H1 (cell line): ENCODE results near the gene TSN. TPM values are rescaled to one million over a fixed set of nuclear protein-coding genes. Genes with fewer than 3 reads are reported as not detected.

Source experiments
- CTCF ChIA-PET: fragments of 300-600 bp; sonication (Branson Sonifier 250); formaldehyde crosslinking; loops from one replicate; lab custom pipeline; 2021; ENCODE audit not compliant: partially characterized antibody; lab: Charles Lee
- POLR2A ChIA-PET: fragments of 300-600 bp; sonication (Branson Sonifier 250); formaldehyde crosslinking; loops from one replicate; lab custom pipeline; 2021; ENCODE audit warnings: inconsistent platforms; ENCODE audit not compliant: partially characterized antibody; lab: Charles Lee
- DNase-seq, 2 experiments: peaks; one replicate each; pipeline versions ENCODE4 v3.0.0 to v3.0.0-alpha.2; 2010 to 2022; ENCODE audit warnings: low spot score in 2 of 2, low read depth in 1 of 2, mixed read lengths in 1 of 2
- FAIRE-seq: peaks from 2 replicates; lab custom pipeline; 2011; peaks lifted over from hg19 to GRCh38; lab: Jason Lieb, UNC
- H2AFZ ChIP-seq: 2 replicates; pipeline ENCODE4 v1.8.1; 2012; ENCODE audit warnings: low read length, inconsistent platforms
- H2AK5ac ChIP-seq: 2 replicates; pipeline ENCODE4 v1.6.1; 2013; ENCODE audit warnings: low read depth, low read length
- H2BK120ac ChIP-seq: replicated peaks from 2 replicates; pipeline ENCODE3; 2013; ENCODE audit warnings: low read depth, low read length, inconsistent platforms
- H2BK12ac ChIP-seq: 2 replicates; pipeline ENCODE4 v1.6.1; 2013; ENCODE audit warnings: low read depth, low read length
- H2BK15ac ChIP-seq: 2 replicates; pipeline ENCODE4 v1.6.1; 2013; ENCODE audit warnings: low read length
- H2BK20ac ChIP-seq: 2 replicates; pipeline ENCODE4 v1.6.1; 2013; ENCODE audit warnings: low read length
- H2BK5ac ChIP-seq: 2 replicates; pipeline ENCODE4 v1.6.1; 2013; ENCODE audit warnings: low read depth, low read length
- H3K14ac ChIP-seq: 2 replicates; pipeline ENCODE4 v1.6.1; 2013; ENCODE audit warnings: inconsistent platforms; ENCODE audit not compliant: insufficient read length
- H3K18ac ChIP-seq: 2 replicates; pipeline ENCODE4 v1.6.1; 2013; ENCODE audit warnings: low read length; ENCODE audit errors: extremely low read depth
- H3K23ac ChIP-seq: 2 replicates; pipeline ENCODE4 v1.6.1; 2013; ENCODE audit warnings: inconsistent platforms; ENCODE audit not compliant: insufficient read length
- H3K23me2 ChIP-seq: 2 replicates; pipeline ENCODE4 v1.6.1; 2013; ENCODE audit warnings: low read depth, low read length
- H3K27ac ChIP-seq: 2 replicates; pipeline ENCODE4 v1.6.1; 2011; ENCODE audit warnings: low read depth, low read length, inconsistent platforms
- H3K27me3 ChIP-seq, 4 experiments: replicated peaks in 1 of 4; 1 replicate in 1 of 4; 2 replicates in 3 of 4; pipeline versions ENCODE4 v1.6.1 to v1.8.1; 2011 to 2013; ENCODE audit warnings: low read length in 3 of 4, mild to moderate bottlenecking in 3 of 4, inconsistent platforms in 2 of 4, mixed read lengths in 2 of 4, moderate library complexity in 1 of 4; ENCODE audit not compliant: control insufficient read depth in 3 of 4, insufficient read depth in 3 of 4; ENCODE audit errors: extremely low read depth in 1 of 4
- H3K36me3 ChIP-seq, 4 experiments: 2 replicates each; pipeline versions ENCODE4 v1.6.1 to v1.8.1; 2011 to 2013; ENCODE audit warnings: mild to moderate bottlenecking in 4 of 4, low read length in 3 of 4, moderate library complexity in 2 of 4, control low read depth in 1 of 4, inconsistent platforms in 1 of 4; ENCODE audit not compliant: insufficient read depth in 4 of 4, control insufficient read depth in 2 of 4
- H3K4ac ChIP-seq: replicated peaks from 2 replicates; pipeline ENCODE3; 2013; ENCODE audit warnings: low read length, low read depth, mixed read lengths, inconsistent platforms; ENCODE audit not compliant: insufficient read length
- H3K4me1 ChIP-seq, 4 experiments: replicated peaks in 1 of 4; 1 replicate in 1 of 4; 2 replicates in 3 of 4; pipeline versions ENCODE4 v1.6.1 to v1.8.1; 2011 to 2013; ENCODE audit warnings: low read length in 3 of 4, inconsistent platforms in 2 of 4, mixed read lengths in 1 of 4; ENCODE audit not compliant: insufficient read depth in 4 of 4, control insufficient read depth in 3 of 4
- H3K4me2 ChIP-seq, 2 experiments: 2 replicates each; pipeline versions ENCODE4 v1.6.1 to v1.8.1; 2011 to 2013; ENCODE audit warnings: low read depth in 2 of 2, low read length in 2 of 2, control low read depth in 1 of 2, inconsistent platforms in 1 of 2, mild to moderate bottlenecking in 1 of 2; ENCODE audit not compliant: insufficient read depth in 1 of 2
- H3K4me3 ChIP-seq, 4 experiments: fragments of 200-600, 300-600 bp in 1 of 4; sonication (generic), shearing (Covaris generic), sonication (Bioruptor Twin) in 1 of 4; 2 replicates each; pipeline versions ENCODE4 v1.5.1 to v1.8.1; 2011 to 2016; ENCODE audit warnings: low read length in 4 of 4, low read depth in 3 of 4, control low read depth in 2 of 4, inconsistent platforms in 2 of 4, mild to moderate bottlenecking in 2 of 4, mixed read lengths in 1 of 4, moderate library complexity in 1 of 4; ENCODE audit not compliant: insufficient read depth in 2 of 4; ENCODE audit errors: extremely low read depth in 1 of 4
- H3K56ac ChIP-seq: replicated peaks from 2 replicates; pipeline ENCODE3; 2013; ENCODE audit warnings: low read depth, mild to moderate bottlenecking, mixed read lengths, low read length, inconsistent platforms; ENCODE audit not compliant: insufficient read length
- H3K79me1 ChIP-seq: 2 replicates; pipeline ENCODE4 v1.6.1; 2013; ENCODE audit warnings: low read depth, low read length, control low read depth
- H3K79me2 ChIP-seq, 2 experiments: 2 replicates each; pipeline versions ENCODE4 v1.6.1 to v1.8.1; 2012 to 2013; ENCODE audit warnings: low read length in 2 of 2, mild to moderate bottlenecking in 2 of 2, inconsistent platforms in 1 of 2; ENCODE audit not compliant: insufficient read depth in 2 of 2, control insufficient read depth in 1 of 2
- H3K9ac ChIP-seq, 4 experiments: replicated peaks in 1 of 4; 1 replicate in 1 of 4; 2 replicates in 3 of 4; pipeline versions ENCODE4 v1.6.1 to v1.8.1; 2011 to 2013; ENCODE audit warnings: low read depth in 3 of 4, low read length in 3 of 4, control low read depth in 2 of 4, mild to moderate bottlenecking in 2 of 4, moderate library complexity in 2 of 4, inconsistent platforms in 1 of 4; ENCODE audit errors: extremely low read depth in 1 of 4
- H3K9me3 ChIP-seq, 2 experiments: 2 replicates each; pipeline versions ENCODE4 v1.6.1 to v1.8.1; 2012 to 2013; ENCODE audit warnings: mild to moderate bottlenecking in 2 of 2, moderate library complexity in 2 of 2, control low read depth in 1 of 2, inconsistent platforms in 1 of 2, low read depth in 1 of 2, low read length in 1 of 2, mixed read lengths in 1 of 2; ENCODE audit not compliant: insufficient read depth in 2 of 2
- H4K20me1 ChIP-seq, 2 experiments: replicated peaks in 1 of 2; 2 replicates each; pipeline versions ENCODE3 to v1.8.1; 2011 to 2013; ENCODE audit warnings: inconsistent platforms in 2 of 2, low read length in 2 of 2, mild to moderate bottlenecking in 1 of 2; ENCODE audit not compliant: insufficient read depth in 2 of 2, control insufficient read depth in 1 of 2
- H4K5ac ChIP-seq: 2 replicates; pipeline ENCODE4 v1.6.1; 2013; ENCODE audit warnings: low read length, low read depth, mixed read lengths, inconsistent platforms; ENCODE audit not compliant: insufficient read length
- H4K8ac ChIP-seq: 2 replicates; pipeline ENCODE4 v1.8.0; 2013; ENCODE audit warnings: mild to moderate bottlenecking, moderate library complexity, low read length, inconsistent platforms; ENCODE audit not compliant: insufficient read depth; ENCODE audit errors: extremely low read depth
- H4K91ac ChIP-seq: replicated peaks from 2 replicates; pipeline ENCODE3; 2013; ENCODE audit warnings: low read length, mixed read lengths, inconsistent platforms; ENCODE audit not compliant: insufficient read length
- ASH2L ChIP-seq: fragments of 200-600, 300-600 bp; sonication (generic); IDR thresholded peaks from one replicate; pipeline ENCODE4 v1.7.1; 2017; ENCODE audit warnings: low read length
- CEBPB ChIP-seq: IDR thresholded peaks from 2 replicates; pipeline ENCODE4 v1.6.1; 2012; ENCODE audit warnings: low read depth, low read length
- EGR1 ChIP-seq: IDR thresholded peaks from 2 replicates; pipeline ENCODE4 v1.6.1; 2011; ENCODE audit warnings: low read depth, low read length, borderline replicate concordance
- HDAC2 ChIP-seq, 2 experiments: fragments of 300-600 bp in 1 of 2; sonication (generic) in 1 of 2; IDR thresholded peaks; 2 replicates each; pipeline ENCODE4 v1.6.1; 2011 to 2012; ENCODE audit warnings: low read depth in 2 of 2, low read length in 2 of 2, mild to moderate bottlenecking in 2 of 2, moderate library complexity in 2 of 2, borderline replicate concordance in 1 of 2, inconsistent platforms in 1 of 2
- HDAC6 ChIP-seq: IDR thresholded peaks from one replicate; pipeline ENCODE4 v1.7.1; 2012; ENCODE audit warnings: low read depth, mild to moderate bottlenecking, inconsistent platforms, low read length, moderate library complexity
- PHF8 ChIP-seq: fragments of 200-600 bp; sonication (generic); conservative IDR thresholded peaks from 2 replicates; pipeline ENCODE4 v1.7.1; 2012; ENCODE audit warnings: low read depth, mild to moderate bottlenecking, inconsistent platforms, low read length, moderate library complexity
- RFX5 ChIP-seq: IDR thresholded peaks from 2 replicates; pipeline ENCODE4 v1.6.1; 2011; ENCODE audit warnings: low read depth, low read length, improper control_type of control experiment, borderline replicate concordance
- SP1 ChIP-seq: IDR thresholded peaks from 2 replicates; pipeline ENCODE4 v1.6.1; 2011; ENCODE audit warnings: low read depth, low read length
- SP4 ChIP-seq: IDR thresholded peaks from 2 replicates; pipeline ENCODE4 v1.6.1; 2012; ENCODE audit warnings: low read length, inconsistent platforms
- TEAD4 ChIP-seq: IDR thresholded peaks from 2 replicates; pipeline ENCODE4 v1.6.1; 2012; ENCODE audit warnings: low read depth, low read length, inconsistent platforms, mixed read lengths
- WGBS, 2 experiments: shearing (Covaris generic) in 1 of 2; methylation state at CpG; one replicate each; pipeline versions ENCODE4 v1.1.6 to v1.1.7; 2013 to 2015; ENCODE audit warnings: low lambda C conversion rate in 2 of 2, mixed read lengths in 2 of 2, inconsistent platforms in 1 of 2, low coverage in 1 of 2, missing lambda C conversion rate in 1 of 2; ENCODE audit not compliant: insufficient replicate concordance in 2 of 2, insufficient coverage in 1 of 2, insufficient read length in 1 of 2; ENCODE audit errors: extremely low coverage in 1 of 2, missing lambda C conversion rate in 1 of 2; 5-methylcytosine and 5-hydroxymethylcytosine counted together
- polyA plus RNA-seq, 7 experiments: library from polyadenylated mRNA; depleted of rRNA in 3 of 7; stranded (reverse) in 5 of 7; unstranded in 2 of 7; fragments of >200 nt in 5 of 7; fragments of 200-250 nt in 2 of 7; gene quantifications; 1 replicate in 5 of 7; 2 replicates in 1 of 7; 4 replicates in 1 of 7; pipeline versions ENCODE4 v1.2.1 to v1.2.3, GENCODE V29; 2011 to 2013; ENCODE audit warnings: missing spikeins in 2 of 7, mixed read lengths in 2 of 7
- total RNA-seq: library from RNA; stranded (reverse); fragmentation: NEBNext Ultra II Directional; extraction: Animal tissue kit (Norgen Biotek cat#: 25700); gene quantifications from 2 replicates; pipeline ENCODE4 v1.2.1, GENCODE V29; 2021
- TF ChIP-seq, protein P1 (sequence below): IDR thresholded peaks from 2 replicates; pipeline ENCODE4 v1.6.1; 2011; ENCODE audit warnings: low read depth, mild to moderate bottlenecking, low read length; ENCODE audit not compliant: insufficient read depth

TSN gene
- total and polyA plus RNA-seq, 2 of the 8 experiments (the other 6 are each of a cell fraction or from before 2014, with no cell fraction given) = 44.4 to 96.1 TPM

DNA sequence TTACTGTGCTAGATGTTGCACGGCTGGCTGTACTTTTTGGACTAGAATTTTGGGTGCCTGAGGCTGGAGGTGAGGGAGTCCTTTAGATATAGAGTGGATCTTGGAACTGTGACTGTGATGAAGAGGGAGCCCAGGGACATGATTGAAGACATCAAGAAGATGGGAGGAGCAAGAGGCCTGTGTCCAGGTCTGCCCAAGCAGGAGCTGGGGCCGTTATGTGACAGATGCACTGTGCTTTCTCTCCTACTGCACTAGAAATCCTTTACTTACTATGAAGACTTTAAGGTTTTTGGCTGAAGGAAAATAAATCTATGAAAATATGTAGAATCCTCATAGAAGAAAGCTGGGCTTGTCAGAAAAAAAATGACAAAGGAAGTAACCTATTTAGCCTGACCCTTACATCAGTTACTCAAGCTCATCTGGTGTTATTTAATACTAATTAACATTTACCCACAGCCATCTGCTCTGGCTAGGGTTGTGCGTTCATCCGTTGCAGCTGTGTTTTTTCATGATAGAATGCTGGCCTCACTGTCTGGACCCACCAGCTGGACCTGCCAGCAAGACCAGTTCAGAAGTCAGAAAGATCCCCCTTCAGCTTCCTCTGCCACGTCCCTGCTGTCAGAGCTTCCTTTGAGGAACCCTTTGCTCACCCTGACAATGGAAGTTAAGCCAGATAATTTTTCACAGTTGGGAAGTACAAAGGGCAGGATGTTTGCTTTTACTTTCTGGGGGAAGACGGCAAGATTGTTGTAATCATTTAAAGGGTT lies 16.7 kb downstream of the TSN start:
- no peak overlapping the region for H2BK120ac ChIP-seq
- H2BK20ac ChIP-seq = 0 out of 2 replicates have a peak overlapping the region, but pooled peaks have one; percentile 64
- no peak overlapping the region for H4K5ac ChIP-seq
- no peak overlapping the region for H3K4me2 ChIP-seq
- H4K91ac ChIP-seq = no peak overlapping the region
- H3K9ac ChIP-seq = no peak overlapping the region
- peaks cover 0 to 18% (median 5%) of the 10 kb centered on the region in 4 experiments; a peak in 4 of 8 replicates for H3K36me3 ChIP-seq
- no peak overlapping the region for H3K23ac ChIP-seq
- H3K14ac ChIP-seq = no peak overlapping the region
- no peak overlapping the region for H3K27ac ChIP-seq
- no peak overlapping the region for H3K4me3 ChIP-seq
- H4K20me1 ChIP-seq = peaks cover 0 to 2% of the 10 kb centered on the region in 2 experiments
- H2BK5ac ChIP-seq = peak overlapping the region; percentile 24; the same call in 1 of the 2 replicates
- H4K8ac ChIP-seq = no peak overlapping the region
- WGBS, 2 experiments = 95% methylated on average over 6 of the region's 6 CpGs; no CpG with 5 or more reads in 1 of the 2 experiments
- no peak overlapping the region for H3K4ac ChIP-seq
- H3K79me1 ChIP-seq = no peaks in the 10 kb centered on the region
- H3K79me2 ChIP-seq = no peaks in the 10 kb centered on the region
- no peak for FAIRE-seq
- no peaks in the 10 kb centered on the region for H3K4me1 ChIP-seq
- CTCF ChIA-PET = interaction anchor here (0.7 to 1.6 kb wide), 4 partner anchors 39 to 416 kb away, joined by 3 to 4 read pairs (median 3); no protein-coding TSS in a partner anchor
- H2BK12ac ChIP-seq = no peak overlapping the region
- no peak for DNase-seq
- peak overlapping the region; percentile 37; the same call in 1 of the 2 replicates for H2BK15ac ChIP-seq
- H2AK5ac ChIP-seq = no peak overlapping the region
- H3K56ac ChIP-seq = no peak overlapping the region
- no peak overlapping the region for H3K18ac ChIP-seq
- H3K9me3 ChIP-seq = no peaks in the 10 kb centered on the region
- H3K23me2 ChIP-seq = peaks cover 4% of the 10 kb centered on the region; the same call in 1 of the 2 replicates
- POLR2A ChIA-PET = interaction anchor here (0.6 to 2.1 kb wide), 8 partner anchors 11 to 241 kb away, joined by 3 to 7 read pairs (median 4); partner anchors contain the start of genes RNU4ATAC and TSN
- H2AFZ ChIP-seq = no peak overlapping the region
- H3K27me3 ChIP-seq = no peaks in the 10 kb centered on the region
- TF ChIP-seq TEAD4 (no peak), EGR1 (no peak), SP1 (no peak), SP4 (no peak), PHF8 (no peak), HDAC2 (IDR thresholded peaks at IDR 0.05; ENCODE audit: borderline replicate concordance in 1 of 2, low read depth in 2 of 2, low read length in 2 of 2) (no peak), CEBPB (no peak), HDAC6 (no peak), ASH2L (no peak), RFX5 (no peak)
- TF ChIP-seq, protein P1, sequence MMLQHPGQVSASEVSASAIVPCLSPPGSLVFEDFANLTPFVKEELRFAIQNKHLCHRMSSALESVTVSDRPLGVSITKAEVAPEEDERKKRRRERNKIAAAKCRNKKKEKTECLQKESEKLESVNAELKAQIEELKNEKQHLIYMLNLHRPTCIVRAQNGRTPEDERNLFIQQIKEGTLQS = no peak
